NCI-H1436 (cell line): ENCODE results near the gene MRPL38.
"Not testable (repeated sequence)": the region's sequence is repeated elsewhere in the genome, so short reads cannot be mapped to it uniquely, and the experiment has no call there.

Experiments used
- DNase-seq: peaks from one replicate; lab custom pipeline; 2025; lab: John Stamatoyannopoulos, UW

MRPL38 gene

GRCh38 chr17:75854101-75854748 is 50.5 kb downstream of the MRPL38 start:
- DNase-seq, result no peak

- no peak for DNase-seq
Measured at GRCh38 chr17:75853433-75853832, 51.3 kb downstream of the MRPL38 start.

GRCh38 chr17:75851693-75851991 is 53.0 kb downstream of the MRPL38 start:
- DNase-seq, result not testable (repeated sequence)

- DNase-seq, result no peak
Measured at GRCh38 chr17:75850928-75851692, 53.6 kb downstream of the MRPL38 start.

- DNase-seq, result no peak
Measured at GRCh38 chr17:75849724-75850123, 55.0 kb downstream of the MRPL38 start.

- DNase-seq, result no peak
Measured at GRCh38 chr17:75849279-75849646, 55.4 kb downstream of the MRPL38 start.
